GM21515 (cell line): ENCODE results near the gene MPI.
"Not testable (repeated sequence)": the region's sequence is repeated elsewhere in the genome, so short reads cannot be mapped to it uniquely, and the experiment has no call there.

Source experiments
- ATAC-seq: cut with Tn5 transposase; IDR thresholded peaks from one replicate; pipeline ENCODE4 v1.9.1; 2021; ENCODE audit not compliant: unreplicated experiment

The MPI gene

GRCh38 chr15:74890665-74890960, 771 bp downstream of the MPI start:
- ATAC-seq, result no peak

DNA sequence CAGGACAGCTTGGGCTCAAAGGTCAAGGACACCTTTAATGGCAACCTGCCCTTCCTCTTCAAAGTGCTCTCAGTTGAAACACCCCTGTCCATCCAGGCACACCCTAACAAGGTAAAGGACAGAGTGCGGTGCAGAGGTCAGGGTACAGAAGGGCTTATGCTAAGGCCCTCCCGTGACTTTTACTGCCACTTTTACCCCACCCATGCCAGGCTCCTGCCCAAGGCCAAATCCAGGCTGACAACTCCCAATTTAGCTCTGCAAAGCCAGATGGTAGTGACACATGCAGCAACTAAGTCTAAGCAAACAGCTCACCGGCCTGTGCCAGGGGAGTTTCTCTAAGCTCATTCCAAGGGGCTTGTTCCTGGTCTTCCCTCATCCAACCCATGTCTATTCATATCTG, 1.6 kb downstream of the MPI start:
- ATAC-seq, result no peak

- no peak for ATAC-seq
Observed at GRCh38 chr15:74892313-74892712, 2.5 kb downstream of the MPI start.

DNA sequence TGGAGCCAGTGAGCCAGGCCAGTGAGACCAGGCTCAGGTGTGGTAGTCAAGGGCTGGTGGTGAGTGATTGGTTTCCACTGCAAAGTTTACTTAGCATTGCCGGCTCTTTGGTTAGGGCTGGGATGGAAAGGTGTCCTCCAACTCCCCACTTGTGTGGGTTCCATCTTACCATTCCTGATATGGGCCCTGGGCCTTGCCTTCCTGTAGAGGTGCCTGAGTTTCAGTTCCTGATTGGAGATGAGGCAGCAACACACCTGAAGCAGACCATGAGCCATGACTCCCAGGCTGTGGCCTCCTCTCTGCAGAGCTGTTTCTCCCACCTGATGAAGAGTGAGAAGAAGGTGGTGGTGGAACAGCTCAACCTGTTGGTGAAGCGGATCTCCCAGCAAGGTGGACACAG, 3.1 kb downstream of the MPI start:
- no peak for ATAC-seq

- ATAC-seq, result no peak
Observed at GRCh38 chr15:74893627-74894026, 3.8 kb downstream of the MPI start.

DNA sequence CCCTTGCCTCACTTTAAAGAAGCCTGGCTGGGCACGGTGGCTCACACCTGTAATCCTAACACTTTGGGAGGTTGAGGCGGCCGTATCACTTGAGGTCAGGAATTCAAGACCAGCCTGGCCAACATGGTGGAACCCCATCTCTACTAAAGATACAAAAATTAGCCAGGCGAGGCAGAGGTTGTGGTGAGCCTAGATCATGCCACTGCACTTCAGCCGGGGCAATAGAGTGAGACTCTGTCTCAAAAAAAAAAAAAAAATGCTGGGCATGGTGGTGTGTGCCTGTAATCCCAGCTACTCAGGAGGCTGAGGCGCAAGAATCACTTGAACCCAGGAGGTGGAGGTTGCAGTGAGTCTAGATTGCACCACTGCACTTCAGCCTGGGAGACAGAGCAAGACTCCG, 4.5 kb downstream of the MPI start:
- ATAC-seq, result not testable (repeated sequence)

GRCh38 chr15:74895830-74896229, 6.0 kb downstream of the MPI start:
- no peak for ATAC-seq

DNA sequence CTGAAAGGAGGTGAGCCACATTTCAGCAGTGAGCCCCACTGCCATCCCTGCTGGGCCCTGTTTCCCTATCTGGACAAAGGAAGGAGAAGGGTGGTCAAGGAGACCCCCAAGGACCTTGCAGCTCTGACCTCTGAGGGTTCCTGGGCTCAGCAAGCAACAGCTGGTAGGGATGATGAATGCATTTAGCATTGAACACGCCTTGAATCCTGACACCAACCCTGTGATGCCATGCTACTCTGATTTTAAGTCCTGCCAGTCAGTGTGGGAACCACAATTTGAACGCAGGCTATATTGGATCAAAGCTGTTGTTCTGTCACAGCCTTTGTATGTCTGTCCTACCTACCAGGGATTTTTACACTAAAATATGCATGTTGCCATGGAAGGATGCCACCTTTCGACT, 6.5 kb downstream of the MPI start:
- no peak for ATAC-seq

DNA sequence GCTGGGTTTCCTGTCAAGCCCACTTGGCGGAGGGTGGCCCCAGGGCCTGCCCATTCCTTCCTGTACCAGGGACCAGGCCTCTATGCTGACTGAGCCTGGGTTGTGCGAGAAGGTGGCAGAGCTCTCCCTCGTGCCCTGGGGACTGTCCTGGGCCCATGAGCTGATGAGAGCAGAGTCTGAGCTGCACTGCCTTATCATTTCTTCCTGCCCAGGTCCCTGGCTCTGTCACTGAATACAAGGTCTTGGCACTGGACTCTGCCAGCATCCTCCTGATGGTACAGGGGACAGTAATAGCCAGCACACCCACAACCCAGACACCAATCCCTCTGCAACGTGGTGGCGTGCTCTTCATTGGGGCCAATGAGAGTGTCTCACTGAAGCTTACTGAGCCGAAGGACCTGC, 7.5 kb downstream of the MPI start:
- no peak for ATAC-seq

DNA sequence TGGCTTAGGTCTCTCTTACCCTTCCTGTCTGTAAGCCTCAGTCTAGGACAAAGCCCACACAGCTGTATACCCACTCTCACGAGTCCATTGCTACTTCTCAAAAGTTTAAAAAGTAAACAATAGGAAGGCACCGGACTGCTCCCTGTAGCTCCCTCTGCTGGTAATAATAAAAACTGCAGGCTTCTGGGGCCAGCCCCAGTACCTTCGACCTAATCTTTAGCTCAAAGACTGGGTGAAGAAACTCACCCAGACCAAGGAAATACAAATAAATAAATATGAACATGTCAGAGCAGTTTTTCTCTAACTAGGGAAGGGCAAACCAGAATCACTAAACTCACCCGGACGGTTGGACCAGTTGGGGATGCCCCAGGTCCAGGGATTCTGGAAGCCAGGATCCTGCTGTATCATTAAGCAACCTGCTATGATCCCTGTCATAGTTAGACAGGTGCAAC, 11.8 kb downstream of the MPI start:
- no peak for ATAC-seq

- ATAC-seq, result no peak
Observed at GRCh38 chr15:74902295-74903075, 12.6 kb downstream of the MPI start.

- ATAC-seq, result no peak
Observed at GRCh38 chr15:74903676-74904075, 13.8 kb downstream of the MPI start.

DNA sequence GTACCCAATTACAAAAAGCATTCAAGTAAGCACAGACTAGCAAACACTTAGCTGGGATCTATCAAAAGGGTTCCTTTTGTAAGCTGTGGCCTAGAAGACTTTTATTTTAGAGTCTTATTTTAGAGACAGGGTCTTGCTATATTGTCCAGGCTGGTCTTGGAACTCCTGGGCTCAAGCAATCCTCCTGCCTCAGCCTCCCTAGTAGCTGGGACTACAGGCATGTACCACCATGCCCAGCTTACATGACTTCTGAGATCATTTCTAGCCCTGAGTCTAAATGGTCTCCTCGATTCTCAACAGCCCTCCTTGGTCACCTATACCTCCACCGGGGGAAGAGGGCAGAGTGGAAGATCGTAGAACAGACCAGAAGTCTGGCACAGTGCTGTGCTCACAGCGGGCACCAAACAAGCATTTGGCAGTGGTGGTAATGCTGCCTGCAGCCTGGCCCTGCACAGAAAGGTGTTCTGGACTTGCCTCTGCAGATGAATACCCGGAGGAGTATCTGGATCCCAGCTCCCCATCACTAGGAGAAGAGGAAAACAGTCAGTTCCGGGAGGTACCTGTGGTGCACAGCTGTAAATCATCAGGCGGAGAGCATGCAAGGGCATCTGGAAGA, 14.5 kb downstream of the MPI start:
- ATAC-seq, result no peak

DNA sequence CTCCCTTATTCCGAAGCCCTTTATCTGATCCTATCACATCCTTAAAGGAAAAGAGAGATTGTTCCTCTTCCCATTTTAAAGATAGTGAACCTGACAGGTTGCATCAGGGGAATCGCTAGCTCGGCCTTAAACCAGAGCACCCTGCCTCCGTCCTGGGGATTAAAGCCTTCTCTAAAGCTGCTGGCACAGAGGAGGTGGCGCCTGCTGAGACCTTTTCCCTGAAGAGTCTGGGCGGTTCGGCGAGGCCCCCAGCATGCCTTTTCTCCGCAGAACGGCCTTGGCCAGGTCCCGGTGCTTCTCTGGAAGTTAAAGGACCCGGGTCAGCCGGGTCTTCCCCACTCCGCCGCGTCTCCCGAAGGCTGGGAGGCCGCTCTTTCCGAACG, 16.2 kb downstream of the MPI start:
- peak; percentile 17 for ATAC-seq

- peak; percentile 76 for ATAC-seq
Observed at GRCh38 chr15:74906450-74907162, 16.8 kb downstream of the MPI start, which contains the start of gene FAM219B. Gene FAM219B, minus strand, starts transcription at chr15:74906851. Its CDS starts 51 bp downstream, at chr15:74906800.

- ATAC-seq, result peak; percentile 8
Observed at GRCh38 chr15:74907163-74907870, 17.5 kb downstream of the MPI start.

DNA sequence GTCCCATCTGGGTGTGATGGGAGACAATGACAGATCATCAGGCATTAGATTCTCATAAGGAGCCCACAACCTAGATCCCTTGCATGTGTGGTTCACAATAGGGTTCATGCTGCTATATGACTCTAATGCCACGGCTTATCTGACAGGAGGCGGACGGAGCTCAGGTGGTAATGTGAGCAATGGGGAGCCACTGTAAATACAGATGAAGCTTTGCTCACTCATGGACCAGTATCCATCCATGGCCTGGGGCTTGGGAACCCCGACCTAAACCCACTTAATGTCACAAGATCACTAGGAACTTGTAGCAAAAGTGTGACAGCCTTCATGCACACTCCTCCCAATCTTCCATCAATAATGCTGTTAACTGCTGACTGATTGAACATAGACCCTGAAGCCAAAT, 18.8 kb downstream of the MPI start:
- no peak for ATAC-seq

GRCh38 chr15:74913041-74913440, 23.2 kb downstream of the MPI start:
- no peak for ATAC-seq

GRCh38 chr15:74913799-74914198, 24.0 kb downstream of the MPI start:
- not testable (repeated sequence) for ATAC-seq

- no peak for ATAC-seq
Observed at GRCh38 chr15:74917676-74918075, 27.8 kb downstream of the MPI start.

DNA sequence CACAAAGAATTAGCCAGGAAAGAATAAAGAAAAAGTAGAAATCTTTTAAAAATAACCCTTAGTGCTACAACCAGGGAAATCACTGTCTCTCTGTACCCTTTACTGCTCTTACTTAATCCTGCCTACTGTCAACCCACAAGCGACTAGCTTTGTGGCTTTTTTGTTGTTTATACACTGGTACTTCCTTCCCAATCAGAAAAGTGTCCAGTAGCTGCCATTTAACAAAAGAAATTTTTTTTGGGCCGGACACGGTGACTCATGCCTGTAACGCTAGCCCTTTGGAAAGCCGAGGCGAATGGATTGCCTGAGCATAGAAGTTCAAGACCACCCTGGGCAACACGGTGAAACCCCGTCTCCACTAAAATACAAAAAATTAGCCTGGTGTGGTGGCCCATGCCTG, 30.6 kb downstream of the MPI start:
- ATAC-seq, result no peak

GRCh38 chr15:74924525-74924924, 34.7 kb downstream of the MPI start:
- no peak for ATAC-seq
